Cortex of kidney (tissue), 1 donor: ENCODE data around the gene EID2B.

Experiments
- DNase-seq: peaks from one replicate; lab custom pipeline; 2025; lab: John Stamatoyannopoulos, UW

EID2B gene

DNA sequence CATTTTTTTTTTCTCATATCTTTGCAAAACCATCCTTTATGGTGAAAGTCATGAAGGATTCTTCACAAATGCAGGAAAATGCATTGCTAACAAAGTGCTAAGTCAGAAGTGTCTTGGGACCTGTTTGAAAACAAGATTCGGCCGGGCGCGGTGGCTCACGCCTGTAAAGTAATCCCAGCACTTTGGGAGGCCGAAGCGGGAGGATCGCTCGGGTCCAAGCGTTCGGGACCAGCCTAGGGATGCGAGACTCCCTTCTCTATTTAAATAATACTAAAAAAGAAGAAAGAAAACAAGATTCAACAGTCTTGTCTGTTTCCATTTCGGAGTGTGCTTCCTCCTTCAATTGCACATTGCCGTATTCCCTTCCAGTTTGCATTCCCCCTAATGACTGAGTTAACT is 819 bp downstream of the EID2B start:
- DNase-seq = no peak

DNA sequence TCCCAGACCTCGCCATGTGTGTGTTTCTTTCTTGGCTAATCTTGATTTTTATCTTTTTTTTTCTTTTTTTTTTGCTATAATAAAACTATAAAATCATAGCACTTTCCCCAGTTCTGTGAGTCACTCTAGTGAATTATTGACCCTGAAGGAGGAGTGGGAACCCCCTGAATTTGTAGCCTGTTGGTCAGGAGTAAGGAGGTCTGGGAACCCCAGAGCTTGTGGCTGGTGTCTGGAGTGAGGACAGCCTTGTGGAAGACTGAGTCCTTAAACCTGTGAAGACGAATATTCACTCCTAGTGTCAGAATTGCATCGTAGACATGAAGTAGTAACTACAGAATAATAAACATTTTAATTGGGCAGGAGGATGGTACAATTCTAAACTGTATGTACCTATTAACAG is 7.4 kb downstream of the EID2B start:
- DNase-seq = no peak

DNA sequence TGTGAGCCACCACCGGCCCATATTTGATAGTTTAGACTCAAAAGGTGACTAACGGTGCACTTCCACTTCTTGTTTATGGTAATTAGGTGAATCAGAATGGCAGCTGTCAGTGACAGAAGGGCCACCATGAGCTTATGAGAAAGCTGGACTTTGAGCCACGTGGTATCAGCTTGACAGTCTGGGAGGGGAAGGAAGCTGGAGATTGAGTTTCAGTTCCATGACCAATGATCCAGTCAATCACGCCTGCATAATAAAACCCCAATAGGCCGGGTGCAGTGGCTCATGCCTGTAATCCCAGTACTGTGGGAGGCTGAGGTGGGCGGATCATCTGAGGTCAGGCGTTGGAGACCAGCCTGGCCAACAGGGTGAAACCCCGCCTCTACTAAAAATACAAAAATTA is 8.2 kb downstream of the EID2B start:
- DNase-seq = no peak

DNA sequence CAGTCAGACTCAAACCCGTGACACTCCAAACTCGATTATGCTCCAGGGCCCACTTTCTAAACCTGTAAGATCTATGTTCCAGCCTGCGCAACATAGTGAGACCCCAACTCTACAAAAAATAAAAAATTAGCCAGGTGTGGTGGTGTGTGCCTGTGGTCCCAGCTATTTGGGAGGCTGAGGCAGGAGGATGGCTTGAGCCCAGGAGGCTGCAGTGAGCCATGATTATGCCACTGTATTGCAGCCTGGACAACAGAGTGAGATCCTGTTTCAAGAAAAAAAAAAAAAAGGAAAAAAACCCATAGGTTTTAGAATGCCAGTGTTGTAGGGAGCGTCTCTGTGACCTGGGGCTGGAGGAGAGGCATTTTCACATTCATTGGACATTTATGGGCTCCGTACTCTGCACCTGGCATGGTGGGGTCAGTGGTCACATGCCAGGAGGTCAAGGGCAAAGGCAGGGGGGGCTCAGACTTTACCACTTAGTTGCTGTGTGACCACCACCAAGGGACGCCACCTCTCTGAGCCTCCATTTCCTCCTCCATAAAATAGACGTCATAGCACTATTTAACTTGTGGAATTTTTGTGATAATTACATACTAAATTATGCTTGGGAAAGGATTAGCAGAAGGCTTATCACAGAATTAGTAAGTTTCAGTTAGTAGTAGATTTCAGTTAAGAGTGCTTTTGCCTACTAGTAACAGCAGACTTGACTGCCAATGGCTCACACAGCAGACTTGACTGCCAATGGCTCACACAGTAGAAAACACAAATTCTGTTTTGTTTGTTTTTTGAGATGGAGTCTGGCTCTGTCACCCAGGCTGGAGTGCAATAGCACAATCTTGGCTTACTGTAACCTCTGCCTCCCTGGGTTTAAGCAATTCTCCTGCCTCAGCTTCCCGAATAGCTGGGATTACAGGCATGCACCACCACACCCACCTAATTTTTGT is 11.8 kb downstream of the EID2B start:
- DNase-seq = no peak

DNA sequence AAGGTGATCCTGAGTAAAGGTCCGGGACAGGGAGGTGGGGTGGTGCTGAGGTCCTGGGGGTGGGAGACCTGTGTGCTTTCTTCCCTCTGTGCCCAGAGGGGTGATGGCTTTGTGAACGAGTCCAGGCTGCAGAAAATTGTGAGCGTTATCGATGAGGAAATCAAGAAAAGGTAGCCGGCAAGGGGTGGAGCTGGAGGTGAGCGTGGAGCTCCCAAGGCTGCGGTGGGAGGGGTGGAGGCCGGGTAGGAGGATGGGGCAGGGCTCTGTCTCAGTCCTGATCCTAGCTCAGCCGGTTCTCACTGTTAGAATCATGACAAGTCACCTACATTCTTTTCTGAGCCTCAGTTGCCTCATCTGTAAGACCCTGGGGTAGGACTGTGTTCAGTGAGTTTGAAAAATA is 13.7 kb downstream of the EID2B start:
- DNase-seq = no peak

DNA sequence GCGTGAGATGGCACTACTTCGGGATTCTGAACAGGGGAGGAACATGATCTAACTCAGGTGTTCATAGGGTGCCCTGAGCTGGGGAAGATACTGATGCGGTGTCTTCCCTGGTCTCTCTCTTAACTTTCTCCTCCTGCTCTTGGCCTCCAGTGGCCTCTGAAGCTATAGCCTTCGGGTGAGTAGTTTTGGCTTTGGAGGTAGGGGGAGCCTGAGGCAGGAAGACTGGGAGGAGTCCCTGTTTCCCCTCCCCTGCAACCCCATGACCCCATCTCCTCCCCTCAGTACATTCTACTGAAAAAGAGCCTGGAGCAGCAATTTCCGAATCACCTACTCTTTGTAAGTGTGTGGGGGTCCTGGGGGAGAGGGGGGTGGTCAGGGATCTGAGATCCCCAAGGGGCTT is 14.2 kb downstream of the EID2B start:
- no peak for DNase-seq

DNA sequence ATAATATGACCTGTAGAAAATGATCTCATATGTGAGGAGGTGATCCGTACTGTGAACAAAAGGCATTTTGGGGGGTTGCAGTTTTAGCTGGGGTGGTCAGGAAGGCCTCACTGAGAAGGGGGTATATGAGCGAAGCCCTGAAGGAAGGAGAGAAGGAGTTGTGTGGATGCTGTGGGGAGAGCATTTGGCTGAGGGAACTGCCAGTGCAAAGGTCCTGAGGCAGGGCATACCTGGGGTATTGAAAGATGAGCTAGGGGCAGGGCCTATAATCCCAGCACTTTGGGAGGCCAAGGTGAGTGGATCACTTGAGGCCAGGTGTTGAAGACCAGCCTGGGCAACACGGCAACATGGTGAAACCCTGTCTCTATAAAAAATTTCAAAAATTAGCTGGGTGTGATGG is 15.2 kb downstream of the EID2B start:
- DNase-seq = no peak

DNA sequence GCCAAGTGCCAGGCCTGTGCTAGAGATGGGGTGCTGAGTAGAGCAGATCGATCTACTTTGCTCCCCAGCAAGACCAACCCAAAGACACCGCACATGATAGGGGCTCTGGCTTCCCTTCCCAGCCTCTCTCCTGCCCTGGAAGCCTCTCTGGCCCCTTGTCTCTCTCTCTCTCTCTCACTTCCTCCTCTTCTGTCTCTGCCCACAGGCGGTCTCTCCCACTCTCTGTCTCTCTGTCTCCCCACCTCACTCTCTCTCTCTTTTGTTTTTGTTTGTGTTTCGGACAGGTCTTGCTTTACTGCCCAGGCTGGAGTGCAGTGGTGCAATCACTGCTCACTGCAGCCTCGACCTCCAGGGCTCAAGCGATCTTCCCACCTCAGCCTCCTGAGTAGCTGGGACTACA is 16.4 kb downstream of the EID2B start:
- DNase-seq = no peak

DNA sequence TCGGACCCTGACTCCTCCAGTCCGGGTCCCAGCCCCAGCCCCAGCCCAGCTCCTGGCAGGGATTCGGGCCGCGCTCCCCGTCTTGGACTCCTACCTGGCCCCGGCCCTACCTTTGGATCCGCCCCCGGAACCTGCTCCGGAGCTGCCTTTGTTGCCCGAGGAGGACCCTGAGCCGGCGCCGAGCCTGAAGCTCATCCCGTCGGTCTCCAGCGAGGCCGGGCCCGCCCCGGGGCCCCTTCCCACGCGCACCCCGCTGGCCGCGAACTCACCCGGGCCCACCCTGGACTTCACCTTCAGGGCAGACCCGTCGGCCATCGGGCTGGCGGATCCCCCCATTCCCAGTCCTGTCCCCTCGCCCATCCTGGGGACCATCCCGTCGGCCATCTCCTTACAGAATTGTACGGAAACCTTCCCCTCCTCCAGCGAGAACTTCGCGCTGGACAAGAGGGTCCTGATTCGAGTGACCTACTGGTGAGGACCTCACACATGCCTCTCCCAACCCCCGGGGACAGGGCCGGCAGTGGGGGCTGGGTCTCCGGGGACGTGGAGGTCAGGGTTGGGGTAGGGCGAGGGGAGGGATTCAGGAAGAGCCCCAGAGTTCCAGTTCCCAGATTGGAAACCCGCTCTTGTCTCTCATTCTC is 17.0 kb downstream of the EID2B start:
- no peak for DNase-seq

DNA sequence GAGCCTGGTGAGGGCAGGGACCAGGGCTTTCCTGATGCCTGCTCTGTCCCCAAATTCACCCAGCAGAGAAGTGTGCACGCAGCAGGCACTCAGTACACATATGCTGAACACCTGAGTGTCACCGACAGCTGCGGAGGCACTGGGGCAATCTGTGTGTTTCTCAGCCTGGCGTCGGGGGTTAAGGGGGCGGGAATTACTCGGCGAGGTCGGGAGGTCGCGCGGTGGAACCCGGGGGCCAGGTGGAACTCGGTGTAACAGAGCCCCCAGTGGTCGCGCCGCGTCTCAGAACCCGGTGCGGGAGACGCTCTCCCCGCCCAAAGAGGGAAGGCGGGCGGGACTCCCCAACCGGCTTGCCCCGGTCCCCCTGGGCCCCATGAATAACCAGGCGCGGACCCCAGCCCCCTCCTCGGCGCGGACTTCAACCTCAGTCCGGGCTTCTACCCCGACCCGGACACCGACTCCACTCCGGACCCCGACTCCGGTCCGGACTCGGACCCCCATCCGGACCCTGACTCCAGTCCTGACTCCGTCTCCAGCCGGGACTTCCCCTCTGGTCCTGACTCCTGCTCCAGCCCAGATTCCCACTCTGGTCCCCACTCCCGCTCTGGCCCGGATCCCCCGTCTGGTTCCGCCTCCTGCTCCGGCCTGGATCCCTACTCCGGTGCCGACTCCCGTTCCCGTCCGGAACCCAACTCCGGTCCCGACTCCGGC is 17.7 kb downstream of the EID2B start, which contains the start of gene SELENOV:
SELENOV (plus strand) TSS at position 300 of the 711 bp plus-strand sequence; CDS start at position 374, 74 bp downstream.
- DNase-seq = no peak

DNA sequence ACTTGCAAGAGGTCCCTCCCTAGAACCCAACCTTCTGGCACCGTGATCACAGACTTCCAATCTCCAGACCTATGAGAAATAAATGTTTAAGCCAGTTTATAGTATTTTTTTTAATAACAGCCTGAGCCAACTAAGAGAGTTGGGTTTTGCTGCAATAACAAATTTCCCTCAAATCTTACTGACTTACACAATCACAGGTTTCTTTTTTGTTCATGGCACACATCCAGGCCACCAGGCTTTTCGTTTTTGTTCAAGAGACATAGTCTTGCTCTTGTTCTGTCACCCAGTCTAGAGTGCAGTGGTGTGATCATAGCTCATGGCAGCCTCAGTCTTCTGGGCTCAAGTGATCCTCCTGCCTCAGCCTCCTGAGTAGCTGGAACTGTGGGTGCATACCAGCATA is 19.7 kb downstream of the EID2B start:
- DNase-seq = no peak

DNA sequence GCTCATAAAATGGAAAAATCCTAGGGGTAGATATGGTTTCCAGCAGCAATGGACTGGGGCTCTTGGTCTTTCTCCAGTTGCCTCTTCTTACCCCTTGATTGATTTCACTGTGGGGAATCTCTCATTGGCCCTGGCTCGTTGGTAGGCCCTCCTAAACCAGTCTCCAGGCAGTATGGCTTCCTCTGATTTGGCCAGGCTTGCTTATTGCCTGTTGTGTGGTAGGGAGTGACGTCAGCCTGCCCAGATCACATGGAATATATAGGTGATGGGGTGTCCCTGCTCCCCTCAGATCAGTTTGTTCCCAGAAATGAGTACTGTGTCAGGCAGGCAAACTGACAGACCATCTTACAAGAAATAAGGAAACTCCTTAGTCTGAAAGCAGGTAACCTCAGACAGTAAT is 23.4 kb downstream of the EID2B start:
- no peak for DNase-seq

DNA sequence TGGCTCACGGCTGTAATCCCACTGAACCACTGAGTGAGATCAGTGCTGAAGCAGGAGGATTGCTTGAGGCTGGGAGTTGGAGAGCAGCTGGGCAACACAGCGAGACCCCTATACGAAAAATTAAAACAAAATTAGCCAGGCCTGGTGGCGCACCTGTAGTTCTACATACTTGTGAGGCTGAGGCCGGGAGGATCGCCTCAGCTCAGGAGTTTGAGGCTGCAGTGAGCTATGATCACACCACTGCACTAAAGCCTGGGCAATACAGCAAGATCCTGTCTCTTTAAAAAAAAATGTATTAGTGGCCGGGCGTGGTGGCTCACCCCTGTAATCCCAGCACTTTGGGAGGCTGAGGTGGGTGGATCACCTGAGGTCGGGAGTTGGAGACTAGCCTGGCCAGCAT is 24.0 kb downstream of the EID2B start:
- no peak for DNase-seq

DNA sequence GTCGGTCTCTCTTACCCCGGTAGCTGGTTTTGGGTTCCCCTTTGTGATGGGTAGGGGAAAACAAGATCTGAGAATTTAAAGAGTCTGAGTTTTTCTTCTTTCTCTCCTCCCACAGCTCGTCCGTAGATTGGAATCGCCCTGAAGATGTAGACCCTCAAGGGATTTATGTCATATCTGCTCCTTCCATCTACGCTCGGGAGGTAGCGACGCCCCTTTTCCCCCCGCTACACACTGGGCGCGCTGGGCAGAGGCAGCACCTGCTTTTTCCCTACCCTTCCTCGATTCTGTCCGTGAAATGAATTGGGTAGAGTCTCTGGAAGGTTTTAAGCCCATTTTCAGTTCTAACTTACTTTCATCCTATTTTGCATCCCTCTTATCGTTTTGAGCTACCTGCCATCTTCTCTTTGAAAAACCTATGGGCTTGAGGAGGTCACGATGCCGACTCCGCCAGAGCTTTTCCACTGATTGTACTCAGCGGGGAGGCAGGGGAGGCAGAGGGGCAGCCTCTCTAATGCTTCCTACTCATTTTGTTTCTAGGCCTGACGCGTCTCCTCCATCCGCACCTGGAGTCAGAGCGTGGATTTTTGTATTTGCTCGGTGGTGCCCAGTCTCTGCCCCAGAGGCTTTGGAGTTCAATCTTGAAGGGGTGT is 24.8 kb downstream of the EID2B start:
- no peak for DNase-seq

DNA sequence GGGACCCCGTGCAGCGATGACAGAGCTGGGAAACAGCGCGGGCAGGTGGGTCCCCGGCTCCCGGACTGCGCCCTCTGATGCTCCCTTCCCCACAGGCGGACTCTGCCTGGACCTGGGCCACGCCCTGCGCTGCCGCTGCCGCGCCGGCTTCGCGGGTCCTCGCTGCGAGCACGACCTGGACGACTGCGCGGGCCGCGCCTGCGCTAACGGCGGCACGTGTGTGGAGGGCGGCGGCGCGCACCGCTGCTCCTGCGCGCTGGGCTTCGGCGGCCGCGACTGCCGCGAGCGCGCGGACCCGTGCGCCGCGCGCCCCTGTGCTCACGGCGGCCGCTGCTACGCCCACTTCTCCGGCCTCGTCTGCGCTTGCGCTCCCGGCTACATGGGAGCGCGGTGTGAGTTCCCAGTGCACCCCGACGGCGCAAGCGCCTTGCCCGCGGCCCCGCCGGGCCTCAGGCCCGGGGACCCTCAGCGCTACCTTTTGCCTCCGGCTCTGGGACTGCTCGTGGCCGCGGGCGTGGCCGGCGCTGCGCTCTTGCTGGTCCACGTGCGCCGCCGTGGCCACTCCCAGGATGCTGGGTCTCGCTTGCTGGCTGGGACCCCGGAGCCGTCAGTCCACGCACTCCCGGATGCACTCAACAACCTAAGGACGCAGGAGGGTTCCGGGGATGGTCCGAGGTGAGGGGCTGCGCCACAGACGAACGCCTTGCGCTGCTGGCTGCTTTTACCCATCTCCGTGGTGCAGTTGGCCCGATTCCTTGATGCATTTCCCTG is 25.5 kb downstream of the EID2B start:
- DNase-seq = no peak

DNA sequence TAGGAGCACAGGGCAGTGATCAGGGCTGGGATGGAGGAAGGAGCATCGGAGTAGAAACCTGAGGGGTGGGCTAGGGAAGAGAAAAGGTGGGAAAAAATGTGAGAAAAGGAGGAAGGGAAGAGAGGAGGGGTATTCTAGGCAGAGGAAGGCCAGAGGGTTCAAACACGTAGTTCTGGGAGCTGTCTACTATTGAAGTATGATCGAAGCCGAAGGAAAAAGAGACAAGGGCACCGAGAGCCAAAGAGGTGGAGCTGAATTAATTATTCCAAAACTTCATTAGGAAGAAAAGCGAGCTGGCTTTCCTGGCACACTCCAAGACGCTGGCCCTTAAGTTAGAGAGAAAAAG is 26.1 kb downstream of the EID2B start:
- DNase-seq = no peak

DNA sequence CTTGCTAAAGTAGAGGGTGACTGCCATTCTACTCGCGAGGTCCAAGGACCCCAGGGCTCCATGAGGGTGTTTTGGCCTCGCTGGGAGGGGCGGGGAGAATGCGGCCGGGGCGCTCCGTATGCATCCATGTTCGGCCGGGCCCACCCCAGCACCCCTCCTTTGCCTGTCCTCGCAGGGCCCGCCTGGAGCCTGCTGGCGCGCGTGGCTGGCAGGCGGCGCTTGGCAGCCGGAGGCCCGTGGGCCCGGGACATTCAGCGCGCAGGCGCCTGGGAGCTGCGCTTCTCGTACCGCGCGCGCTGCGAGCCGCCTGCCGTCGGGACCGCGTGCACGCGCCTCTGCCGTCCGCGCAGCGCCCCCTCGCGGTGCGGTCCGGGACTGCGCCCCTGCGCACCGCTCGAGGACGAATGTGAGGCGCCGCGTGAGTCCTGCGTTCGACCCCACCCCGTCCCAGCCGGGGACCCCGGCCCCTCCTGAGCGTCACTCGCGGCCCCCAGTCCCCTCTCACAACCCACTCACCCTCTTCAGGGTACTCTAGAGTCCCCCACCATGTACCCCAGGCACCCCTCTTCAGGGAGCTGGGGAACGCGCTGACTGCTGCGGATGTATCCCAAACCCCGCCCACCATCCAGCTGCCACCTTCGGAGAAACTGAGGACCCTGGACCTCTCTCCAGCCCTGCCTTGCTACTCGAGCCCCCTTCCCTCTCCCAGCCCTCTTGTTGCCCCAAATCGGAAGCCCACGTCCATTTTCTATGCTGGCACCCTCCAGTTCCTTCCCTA is 29.8 kb downstream of the EID2B start:
- no peak for DNase-seq

DNA sequence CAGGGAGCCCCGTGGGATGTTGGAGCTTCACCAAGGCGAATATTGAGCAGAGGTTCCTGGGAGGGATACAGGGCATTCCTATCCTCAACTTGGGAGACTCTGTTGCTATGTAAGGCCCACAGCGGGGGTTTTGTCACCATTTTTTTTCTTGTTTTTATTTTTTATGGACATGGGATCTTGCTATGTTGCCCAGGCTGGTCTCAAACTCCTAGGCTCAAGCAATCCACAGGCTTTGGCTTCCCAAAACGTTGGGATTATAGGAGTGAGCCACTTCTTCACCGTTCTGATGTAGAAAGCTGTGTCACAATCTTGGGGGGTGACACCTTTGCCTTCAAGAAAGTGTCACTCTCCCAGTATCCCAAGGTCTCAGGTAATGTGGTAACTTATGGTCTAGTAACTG is 31.3 kb downstream of the EID2B start:
- DNase-seq = no peak

DNA sequence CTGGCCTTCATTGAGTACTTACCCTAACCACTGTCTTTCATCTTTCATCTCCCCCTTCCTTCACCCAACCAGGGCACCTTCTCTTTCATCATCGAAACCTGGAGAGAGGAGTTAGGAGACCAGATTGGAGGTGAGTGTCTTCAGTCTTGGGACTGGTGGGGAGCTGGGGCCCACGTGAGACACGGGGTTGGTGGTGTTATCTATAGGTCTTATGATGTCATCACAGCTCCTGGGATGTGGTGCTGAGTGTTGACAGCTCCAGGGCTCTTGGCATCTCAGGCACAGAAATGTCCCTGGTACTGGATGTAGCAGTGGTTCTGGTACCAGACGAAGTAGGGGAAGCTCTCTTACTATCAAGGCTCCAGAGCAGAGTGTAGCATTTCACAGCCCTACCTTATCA is 32.1 kb downstream of the EID2B start:
- DNase-seq = no peak

DNA sequence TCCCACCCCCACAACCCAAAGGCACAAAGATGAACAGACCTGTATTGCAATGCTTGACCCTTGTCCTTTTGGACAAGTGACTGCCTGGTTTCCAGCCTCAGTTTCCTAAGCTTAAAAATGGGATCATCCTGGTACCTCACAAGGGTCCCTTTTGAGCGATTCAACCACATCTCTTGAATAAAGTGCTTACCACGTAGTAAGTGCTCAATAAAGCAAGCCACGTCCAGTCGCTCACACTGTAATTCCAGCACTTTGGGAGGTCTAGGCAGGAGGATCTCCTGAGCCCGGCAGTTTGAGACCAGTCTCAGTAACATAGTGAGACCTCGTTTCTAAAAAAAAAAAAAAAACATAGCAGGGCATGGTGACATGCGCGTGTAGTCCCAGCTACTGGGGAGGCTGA is 32.7 kb downstream of the EID2B start:
- DNase-seq = no peak
